HG03139 (cell line): ENCODE measurements around the gene TTC7B.

Source experiments
- ATAC-seq: cut with Tn5 transposase; IDR thresholded peaks from one replicate; pipeline ENCODE4 v1.9.1; 2021; ENCODE audit not compliant: unreplicated experiment

The TTC7B gene

GRCh38 chr14:90777830-90778485, 38.3 kb downstream of the TTC7B start:
- ATAC-seq = no peak

- no peak for ATAC-seq
Measured at GRCh38 chr14:90777358-90777757, 38.9 kb downstream of the TTC7B start.

- no peak for ATAC-seq
Measured at GRCh38 chr14:90775441-90775840, 40.8 kb downstream of the TTC7B start.

GRCh38 chr14:90774316-90774715, 41.9 kb downstream of the TTC7B start:
- no peak for ATAC-seq

GRCh38 chr14:90773705-90774104, 42.5 kb downstream of the TTC7B start:
- no peak for ATAC-seq

- ATAC-seq = no peak
Measured at GRCh38 chr14:90773196-90773486, 43.1 kb downstream of the TTC7B start.

- ATAC-seq = no peak
Measured at GRCh38 chr14:90767899-90768298, 48.3 kb downstream of the TTC7B start.

GRCh38 chr14:90760591-90761316, 55.5 kb downstream of the TTC7B start:
- no peak for ATAC-seq

- ATAC-seq = no peak
Measured at GRCh38 chr14:90760078-90760444, 56.2 kb downstream of the TTC7B start.

- peak; percentile 39 for ATAC-seq
Measured at GRCh38 chr14:90759370-90760077, 56.7 kb downstream of the TTC7B start.

- ATAC-seq = no peak
Measured at GRCh38 chr14:90758959-90759358, 57.3 kb downstream of the TTC7B start.

GRCh38 chr14:90758028-90758889, 58.0 kb downstream of the TTC7B start:
- peak; percentile 84 for ATAC-seq

GRCh38 chr14:90757452-90757851, 58.8 kb downstream of the TTC7B start:
- no peak for ATAC-seq

- no peak for ATAC-seq
Measured at GRCh38 chr14:90756755-90757345, 59.4 kb downstream of the TTC7B start.

GRCh38 chr14:90755661-90756304, 60.4 kb downstream of the TTC7B start:
- no peak for ATAC-seq

GRCh38 chr14:90753456-90754005, 62.7 kb downstream of the TTC7B start:
- ATAC-seq = no peak

- no peak for ATAC-seq
Measured at GRCh38 chr14:90750701-90751100, 65.5 kb downstream of the TTC7B start.

GRCh38 chr14:90750191-90750590, 66.0 kb downstream of the TTC7B start:
- no peak for ATAC-seq

GRCh38 chr14:90747909-90748308, 68.3 kb downstream of the TTC7B start:
- no peak for ATAC-seq

- no peak for ATAC-seq
Measured at GRCh38 chr14:90743826-90744225, 72.4 kb downstream of the TTC7B start.
